Transverse colon (tissue), 4 donors: ENCODE results near the gene VPS35L.

ENCODE experiments used
- CTCF ChIP-seq, 5 experiments: fragments of 200-600 bp in 3 of 5; fragments of 450-650 bp in 2 of 5; sonication (generic) in 3 of 5; IDR thresholded peaks; 1 replicate in 2 of 5; 2 replicates in 3 of 5; pipeline ENCODE4 v1.5.1; 2016 to 2017; ENCODE audit warnings: antibody characterized with exemption in 5 of 5, inconsistent platforms in 3 of 5, mild to moderate bottlenecking in 2 of 5, moderate library complexity in 1 of 5
- POLR2A ChIP-seq: fragments of 450-650 bp; IDR thresholded peaks from one replicate; pipeline ENCODE4 v1.6.1; 2016; ENCODE audit warnings: antibody characterized with exemption, mild to moderate bottlenecking, moderate library complexity
- POLR2AphosphoS5 ChIP-seq, 3 donors: sonication (generic); formaldehyde crosslinking; IDR thresholded peaks; one replicate each; pipeline ENCODE4 v1.6.1; 2016; ENCODE audit warnings: antibody characterized with exemption in 3 of 3

GRCh38 chr16:19542138-19542821 is 13.2 kb upstream of the VPS35L start:
- TF ChIP-seq POLR2AphosphoS5 (IDR thresholded peaks at IDR 0.05): no peak
- no peak for TF ChIP-seq POLR2A
- TF ChIP-seq CTCF (IDR thresholded peaks at IDR 0.05): no peak
